ENCODE measurements around the gene PET100.

Gene PET100

DNA sequence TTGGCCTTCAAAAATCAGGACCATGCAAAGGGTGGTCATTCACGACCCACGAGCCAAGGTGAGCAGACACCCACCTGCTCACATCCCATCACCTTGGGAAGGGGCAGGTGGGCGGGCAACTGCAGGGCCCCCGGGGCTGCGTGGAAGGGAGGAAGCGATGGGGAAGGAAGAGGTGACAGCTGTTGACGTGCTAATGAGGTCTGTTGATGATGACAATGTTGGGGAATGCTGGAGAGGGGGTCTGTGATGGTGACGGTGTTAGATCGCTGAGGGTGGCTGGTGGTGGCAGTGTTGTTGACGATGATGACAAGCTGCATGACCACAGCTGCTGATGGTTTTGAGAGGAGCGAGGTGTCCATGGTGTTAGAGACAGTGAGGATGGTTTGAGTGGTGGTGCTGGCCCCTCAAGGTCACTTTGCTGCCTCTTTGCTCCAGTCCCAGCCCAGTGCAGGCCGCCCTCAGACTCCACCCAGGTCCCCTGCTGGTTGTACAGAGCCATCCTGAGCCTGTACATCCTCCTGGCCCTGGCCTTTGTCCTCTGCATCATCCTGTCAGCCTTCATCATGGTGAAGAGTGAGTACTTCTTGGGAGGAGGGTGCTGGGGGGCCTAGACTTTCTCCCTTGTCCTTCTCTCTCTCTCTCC lies 48.2 kb downstream of the PET100 start:
- no peak for DNase-seq (ENCODE audit: low spot score)
- TF ChIP-seq, protein P1, sequence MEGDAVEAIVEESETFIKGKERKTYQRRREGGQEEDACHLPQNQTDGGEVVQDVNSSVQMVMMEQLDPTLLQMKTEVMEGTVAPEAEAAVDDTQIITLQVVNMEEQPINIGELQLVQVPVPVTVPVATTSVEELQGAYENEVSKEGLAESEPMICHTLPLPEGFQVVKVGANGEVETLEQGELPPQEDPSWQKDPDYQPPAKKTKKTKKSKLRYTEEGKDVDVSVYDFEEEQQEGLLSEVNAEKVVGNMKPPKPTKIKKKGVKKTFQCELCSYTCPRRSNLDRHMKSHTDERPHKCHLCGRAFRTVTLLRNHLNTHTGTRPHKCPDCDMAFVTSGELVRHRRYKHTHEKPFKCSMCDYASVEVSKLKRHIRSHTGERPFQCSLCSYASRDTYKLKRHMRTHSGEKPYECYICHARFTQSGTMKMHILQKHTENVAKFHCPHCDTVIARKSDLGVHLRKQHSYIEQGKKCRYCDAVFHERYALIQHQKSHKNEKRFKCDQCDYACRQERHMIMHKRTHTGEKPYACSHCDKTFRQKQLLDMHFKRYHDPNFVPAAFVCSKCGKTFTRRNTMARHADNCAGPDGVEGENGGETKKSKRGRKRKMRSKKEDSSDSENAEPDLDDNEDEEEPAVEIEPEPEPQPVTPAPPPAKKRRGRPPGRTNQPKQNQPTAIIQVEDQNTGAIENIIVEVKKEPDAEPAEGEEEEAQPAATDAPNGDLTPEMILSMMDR (IDR thresholded peaks at IDR 0.05; ENCODE audit: extremely low read depth, missing control alignments) = no peak

DNA sequence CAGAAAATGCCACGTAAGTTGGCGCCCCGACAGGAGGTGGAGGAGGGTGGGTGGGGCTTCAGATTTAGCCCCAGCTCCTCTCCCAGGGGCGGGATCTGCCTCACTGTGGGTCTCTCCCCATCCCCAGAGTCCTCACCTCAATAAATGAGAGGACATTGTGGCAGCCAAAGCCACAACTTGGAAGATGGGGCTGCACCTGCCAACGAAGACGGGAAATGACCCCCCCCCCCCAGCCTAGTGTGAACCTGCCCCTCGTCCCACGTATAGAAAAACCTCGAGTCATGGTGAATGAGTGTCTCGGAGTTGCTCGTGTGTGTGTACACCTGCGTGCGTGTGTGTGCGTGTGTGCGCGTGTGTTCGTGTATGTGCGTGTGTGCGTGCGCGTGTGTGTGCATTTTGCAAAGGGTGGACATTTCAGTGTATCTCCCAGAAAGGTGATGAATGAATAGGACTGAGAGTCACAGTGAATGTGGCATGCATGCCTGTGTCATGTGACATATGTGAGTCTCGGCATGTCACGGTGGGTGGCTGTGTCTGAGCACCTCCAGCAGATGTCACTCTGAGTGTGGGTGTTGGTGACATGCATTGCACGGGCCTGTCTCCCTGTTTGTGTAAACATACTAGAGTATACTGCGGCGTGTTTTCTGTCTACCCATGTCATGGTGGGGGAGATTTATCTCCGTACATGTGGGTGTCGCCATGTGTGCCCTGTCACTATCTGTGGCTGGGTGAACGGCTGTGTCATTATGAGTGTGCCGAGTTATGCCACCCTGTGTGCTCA lies 49.6 kb downstream of the PET100 start:
- TF ChIP-seq, protein P1 (IDR thresholded peaks at IDR 0.05; ENCODE audit: extremely low read depth, missing control alignments) = peak; percentile 64

DNA sequence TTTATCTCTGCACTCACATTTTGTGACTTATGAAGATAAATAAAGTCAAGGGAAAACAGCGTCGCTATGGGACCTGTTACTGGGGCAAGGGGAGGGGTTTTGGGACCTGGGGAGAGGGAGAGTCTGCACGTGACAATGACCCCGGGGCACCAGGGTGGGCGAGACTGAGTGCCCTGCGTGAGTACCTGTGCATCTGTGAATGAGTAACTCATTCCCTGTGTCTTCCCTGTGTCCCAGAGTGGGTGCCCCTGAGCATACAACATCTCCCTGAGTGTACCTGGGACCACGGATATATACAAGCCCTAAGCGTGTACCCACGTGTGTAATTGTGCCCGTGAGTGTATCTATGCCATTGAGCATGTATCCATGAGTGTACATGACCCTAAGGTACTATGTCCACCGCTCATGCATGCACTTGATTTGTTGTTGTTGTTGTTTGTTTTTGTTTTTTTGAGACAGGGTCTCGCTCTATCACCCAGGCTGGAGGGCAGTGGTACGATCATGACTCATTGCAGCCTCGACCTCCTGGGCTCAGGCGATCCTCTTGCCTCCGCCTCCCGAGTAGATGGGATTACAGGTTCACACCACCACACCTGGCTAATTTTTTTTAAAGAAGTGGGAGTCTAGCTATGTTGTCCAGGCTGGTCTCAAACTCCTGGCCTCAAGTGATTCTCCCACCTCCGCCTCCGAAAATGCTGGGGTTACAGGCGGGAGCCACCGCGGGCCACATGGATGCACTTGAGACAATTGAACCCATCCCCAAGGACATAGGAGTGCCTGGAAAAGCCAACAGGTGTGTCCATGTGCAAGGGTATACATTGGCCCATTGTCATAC lies 50.4 kb downstream of the PET100 start:
- TF ChIP-seq, protein P1 (IDR thresholded peaks at IDR 0.05; ENCODE audit: extremely low read depth, missing control alignments) = no peak
- no peak for DNase-seq (ENCODE audit: low spot score)

More for the DNA sequence above, 49.6 kb downstream of the PET100 start:
- DNase-seq (ENCODE audit: low spot score) = peak; percentile 83

DNA sequence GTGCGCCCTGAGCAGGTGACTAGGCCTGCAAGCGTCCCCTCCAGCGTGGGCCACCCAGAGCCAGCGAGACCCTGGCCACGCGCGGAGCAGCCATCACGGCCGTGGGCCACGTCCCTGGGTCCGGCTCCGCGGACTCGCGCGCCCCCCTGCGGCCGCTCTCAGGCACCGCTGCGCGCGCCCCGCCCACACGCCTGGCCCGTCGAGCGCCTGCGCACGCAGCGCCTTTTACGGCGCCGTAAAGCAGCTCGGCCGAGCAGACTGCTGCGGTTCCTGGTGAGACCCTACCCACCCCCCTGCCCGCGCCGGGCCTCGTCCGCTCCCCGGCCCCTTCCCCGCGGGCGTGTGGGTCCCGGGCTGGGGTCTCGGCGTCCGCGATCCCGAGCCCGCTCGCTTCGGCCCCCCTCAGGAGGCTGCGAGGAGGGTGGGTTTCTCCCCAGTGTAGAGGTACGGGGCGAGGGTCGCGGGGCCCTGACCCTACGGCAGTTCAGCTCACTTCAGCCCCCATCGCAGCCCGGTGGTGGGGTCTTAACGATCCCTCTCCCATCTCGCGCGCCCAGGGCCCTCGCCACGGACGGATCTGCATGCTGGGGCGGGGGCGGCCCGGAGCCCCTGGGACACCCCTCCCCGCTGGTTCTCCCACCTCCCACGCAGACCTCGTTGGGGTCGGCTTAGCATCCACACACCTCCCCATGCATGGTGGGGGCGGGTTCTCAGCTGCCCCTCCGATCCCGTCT lies 51.2 kb downstream of the PET100 start, which contains the start of gene TRAPPC5:
TSS of gene TRAPPC5 (plus strand) at position 228 of the 734 bp plus-strand sequence. CDS start 1,421 bp downstream, outside the sequence.
- DNase-seq (ENCODE audit: low spot score) = peak; percentile 95
- TF ChIP-seq, protein P1 (IDR thresholded peaks at IDR 0.05; ENCODE audit: extremely low read depth, missing control alignments) = peak; percentile 96

Measured in GM20000 (cell line).